Lower leg skin (tissue), 4 donors: ENCODE measurements around the gene ACTC1. TPM values are rescaled to one million over a fixed set of nuclear protein-coding genes. Genes with fewer than 3 reads are reported as not detected.

Source experiments
- DNase-seq, 2 donors: peaks; one replicate each; pipeline ENCODE4 v3.0.0-alpha.2; 2019; ENCODE audit warnings: low spot score in 2 of 2
- H3K4me3 ChIP-seq: fragments of 200-600 bp; sonication (generic); 2 replicates; pipeline ENCODE4 v1.5.1; 2017; ENCODE audit warnings: mild to moderate bottlenecking, low read depth; ENCODE audit not compliant: poor library complexity, severe bottlenecking
- CTCF ChIP-seq, 3 donors: fragments of 450-650 bp; IDR thresholded peaks; one replicate each; pipeline ENCODE4 v1.5.1; 2016; ENCODE audit warnings: antibody characterized with exemption in 3 of 3, mild to moderate bottlenecking in 3 of 3, moderate library complexity in 2 of 3
- POLR2A ChIP-seq, 2 donors: fragments of 450-650 bp; IDR thresholded peaks; one replicate each; pipeline ENCODE4 v1.6.1; 2016 to 2017; ENCODE audit warnings: antibody characterized with exemption in 2 of 2, mild to moderate bottlenecking in 1 of 2, moderate library complexity in 1 of 2
- WGBS, 2 donors: methylation state at CpG; one replicate each; pipeline ENCODE4 v1.1.5; 2018; 5-methylcytosine and 5-hydroxymethylcytosine counted together
- intact Hi-C: fragments of 100-400 bp; cut with DNase I; formaldehyde crosslinking; loops from one replicate; pipeline ENCODE4 v1.15.0; 2023; ENCODE audit warnings: low total_unique reads
- total RNA-seq, 4 donors: library from RNA; depleted of rRNA; stranded (reverse); fragments of >200 nt; gene quantifications; one replicate each; pipeline ENCODE4 v1.1.0, GENCODE V29; 2016

The ACTC1 gene
- total RNA-seq, 4 donors from 2014 or later = 0.13 to 1.3 (median 0.55) TPM

- no peak for DNase-seq
- TF ChIP-seq CTCF (IDR thresholded peaks at IDR 0.05) = no peak
- no peak for TF ChIP-seq POLR2A (IDR thresholded peaks at IDR 0.05)
- intact Hi-C loops = no loop called here
- H3K4me3 ChIP-seq = no peak overlapping the region
- 53 to 60% methylated on average over 3 of the region's 3 CpGs for WGBS, 2 donors
These were observed 34.4 kb downstream of the ACTC1 start for GRCh38 chr15:34760909-34761308.

GRCh38 chr15:34759992-34760391 lies 35.4 kb downstream of the ACTC1 start:
- intact Hi-C loops = no loop called here
- no peak for TF ChIP-seq CTCF (IDR thresholded peaks at IDR 0.05)
- TF ChIP-seq POLR2A (IDR thresholded peaks at IDR 0.05) = no peak
- DNase-seq = no peak
- no peak overlapping the region for H3K4me3 ChIP-seq
- 59 to 72% methylated on average over 2 of the region's 2 CpGs for WGBS, 2 donors

- 41 to 46% methylated on average over 3 of the region's 3 CpGs for WGBS, 2 donors
- intact Hi-C loops = no loop called here
- no peak for TF ChIP-seq CTCF (IDR thresholded peaks at IDR 0.05)
- no peak for TF ChIP-seq POLR2A (IDR thresholded peaks at IDR 0.05)
- DNase-seq = no peak
- H3K4me3 ChIP-seq = no peak overlapping the region
These were observed 36.0 kb downstream of the ACTC1 start for GRCh38 chr15:34759347-34759746.

- intact Hi-C loops = no loop called here
- 77 to 78% methylated on average over 3 of the region's 3 CpGs for WGBS, 2 donors
- TF ChIP-seq CTCF (IDR thresholded peaks at IDR 0.05) = no peak
- TF ChIP-seq POLR2A (IDR thresholded peaks at IDR 0.05) = no peak
- no peak for DNase-seq
- H3K4me3 ChIP-seq = no peak overlapping the region
These were observed 38.1 kb downstream of the ACTC1 start for GRCh38 chr15:34757262-34757661.

- H3K4me3 ChIP-seq = no peak overlapping the region
- 6 to 9% methylated on average over 11 of the region's 11 CpGs for WGBS, 2 donors
- TF ChIP-seq POLR2A (IDR thresholded peaks at IDR 0.05) (no peak), CTCF (IDR thresholded peaks at IDR 0.05) (no peak)
- DNase-seq = no peak
- intact Hi-C loops = no loop called here
These were observed 40.0 kb downstream of the ACTC1 start for GRCh38 chr15:34755419-34755773.

- no peak for DNase-seq
- TF ChIP-seq CTCF (IDR thresholded peaks at IDR 0.05) = no peak
- no peak for TF ChIP-seq POLR2A (IDR thresholded peaks at IDR 0.05)
- intact Hi-C loops = no loop called here
- no peak within 1 kb of the TSS for H3K4me3 ChIP-seq
- WGBS, 2 donors = 1 to 2% methylated on average over 65 to 69 of the region's 81 CpGs
These were observed 40.5 kb downstream of the ACTC1 start, which contains the start of gene GJD2 for GRCh38 chr15:34754674-34755418. Gene GJD2, minus strand, starts transcription at chr15:34754998. Its CDS starts 510 bp downstream, at chr15:34754488.
